Measurements from ENCODE around the gene FNBP1L.
A peak's percentile ranks its signal among the peaks of the same experiment; 100 is the strongest.

The FNBP1L gene

GRCh38 chr1:93447481-93448291 is at the start of gene FNBP1L:
TSS of gene FNBP1L (plus strand) at chr1:93448118. CDS start at chr1:93448282, 164 bp downstream.
- peak; percentile 64 for DNase-seq

DNA sequence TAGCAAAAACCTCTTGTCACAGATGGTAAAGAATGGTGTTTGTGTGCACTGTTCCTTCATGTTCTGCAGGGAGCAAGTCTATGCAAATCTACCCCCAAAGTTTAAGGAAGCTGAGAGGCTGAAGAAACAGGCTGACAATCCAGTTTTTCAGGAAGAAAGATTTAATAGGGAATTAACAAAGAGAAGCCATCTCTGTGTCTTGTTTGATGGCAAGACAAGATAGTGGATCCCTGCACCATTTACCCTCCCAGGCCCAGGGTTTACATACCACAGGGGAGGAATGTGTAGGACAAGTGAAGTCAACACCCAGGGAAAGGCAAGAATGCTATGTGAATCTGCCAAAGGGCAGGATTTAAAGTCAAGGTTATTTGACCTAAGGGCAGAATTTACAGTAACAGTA is 48.1 kb upstream of the FNBP1L start:
- no peak for DNase-seq

DNA sequence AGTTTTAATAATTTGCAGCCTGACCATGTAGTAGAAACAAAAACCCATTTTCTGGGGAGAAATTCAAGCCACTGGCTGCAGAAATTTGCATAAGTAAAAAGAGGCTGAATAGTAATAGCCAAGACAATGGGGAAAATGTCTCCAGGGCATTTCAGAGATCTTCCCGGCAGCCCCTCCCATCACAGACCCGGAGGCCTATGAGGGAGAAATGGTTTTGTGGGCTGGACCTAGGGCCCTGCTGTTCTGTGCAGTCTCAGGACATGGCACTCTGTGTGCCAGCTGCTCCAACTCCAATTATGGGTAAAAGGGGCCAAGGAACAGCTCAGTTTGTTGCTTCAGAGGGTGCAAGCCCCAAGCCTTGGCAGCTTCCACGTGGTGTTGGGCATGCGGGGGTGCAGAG is 39.7 kb upstream of the FNBP1L start:
- DNase-seq = no peak

DNA sequence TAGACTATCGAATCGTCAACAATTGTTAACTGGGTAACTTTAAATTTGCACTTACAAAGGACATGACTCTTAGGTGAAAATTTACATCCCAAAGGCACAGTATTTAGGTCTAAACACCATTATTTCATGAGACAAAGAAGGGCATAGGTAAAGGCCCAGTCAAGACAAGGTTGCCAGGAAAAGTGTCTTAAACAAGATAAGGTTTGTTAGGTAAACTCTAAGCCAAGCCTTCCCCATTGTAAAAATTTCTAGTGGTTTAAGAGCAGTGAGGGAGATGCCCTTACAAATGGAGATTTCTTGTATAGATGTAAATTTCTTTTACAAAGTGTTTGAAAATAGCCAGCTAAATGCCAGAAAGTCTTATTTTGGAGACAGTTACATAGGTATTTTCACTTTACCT is 36.9 kb upstream of the FNBP1L start:
- no peak for DNase-seq

DNA sequence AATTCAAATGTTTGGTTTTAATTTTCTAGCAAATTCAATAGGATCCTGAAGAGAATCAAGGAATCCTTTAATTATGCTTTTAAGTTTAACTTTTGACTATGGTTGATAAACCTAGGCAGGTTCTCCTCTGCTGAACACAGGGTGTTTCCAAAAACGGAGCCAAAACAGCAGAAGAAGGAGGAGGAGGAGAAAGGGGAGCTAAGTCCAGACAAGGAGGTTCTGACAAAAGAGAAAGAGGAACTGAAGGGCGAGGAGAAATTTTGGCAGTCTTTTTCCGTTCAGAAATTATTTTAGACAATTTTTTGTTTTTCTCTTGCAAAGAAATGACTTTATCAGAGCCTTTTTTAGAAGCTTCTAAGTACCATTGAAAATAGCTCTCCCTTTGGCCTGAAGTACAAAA is 33.2 kb upstream of the FNBP1L start:
- DNase-seq = no peak

- no peak for DNase-seq
Observed at GRCh38 chr1:93415296-93415695, 32.6 kb upstream of the FNBP1L start.

GRCh38 chr1:93416183-93416582 is 31.7 kb upstream of the FNBP1L start:
- DNase-seq = no peak

GRCh38 chr1:93419344-93419743 is 28.6 kb upstream of the FNBP1L start:
- no peak for DNase-seq

GRCh38 chr1:93420400-93420799 is 27.5 kb upstream of the FNBP1L start:
- no peak for DNase-seq

GRCh38 chr1:93426181-93426580 is 21.7 kb upstream of the FNBP1L start:
- no peak for DNase-seq

GRCh38 chr1:93427656-93428055 is 20.3 kb upstream of the FNBP1L start:
- no peak for DNase-seq

GRCh38 chr1:93433407-93433961 is 14.4 kb upstream of the FNBP1L start:
- no peak for DNase-seq

GRCh38 chr1:93434088-93434487 is 13.8 kb upstream of the FNBP1L start:
- DNase-seq = no peak

DNA sequence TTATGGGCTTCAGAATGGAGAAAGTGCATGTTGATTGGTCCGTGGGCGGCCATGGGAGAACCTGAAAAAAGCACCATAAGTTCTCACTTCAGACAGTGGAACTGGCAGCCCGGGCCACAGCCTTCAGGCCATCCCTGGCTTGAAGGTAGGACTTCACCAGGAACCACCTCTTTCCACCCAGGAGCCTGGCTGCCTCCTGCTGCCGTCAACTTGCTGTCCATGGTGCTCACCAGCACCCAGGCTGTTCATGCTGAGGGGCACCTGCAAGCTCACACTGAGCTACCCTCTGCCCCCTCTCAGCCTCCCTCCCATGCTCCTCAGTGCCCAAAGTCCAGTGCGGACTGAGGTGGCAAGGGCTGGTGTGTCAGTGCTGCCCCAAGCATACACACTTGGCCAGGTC is 12.9 kb upstream of the FNBP1L start:
- no peak for DNase-seq

DNA sequence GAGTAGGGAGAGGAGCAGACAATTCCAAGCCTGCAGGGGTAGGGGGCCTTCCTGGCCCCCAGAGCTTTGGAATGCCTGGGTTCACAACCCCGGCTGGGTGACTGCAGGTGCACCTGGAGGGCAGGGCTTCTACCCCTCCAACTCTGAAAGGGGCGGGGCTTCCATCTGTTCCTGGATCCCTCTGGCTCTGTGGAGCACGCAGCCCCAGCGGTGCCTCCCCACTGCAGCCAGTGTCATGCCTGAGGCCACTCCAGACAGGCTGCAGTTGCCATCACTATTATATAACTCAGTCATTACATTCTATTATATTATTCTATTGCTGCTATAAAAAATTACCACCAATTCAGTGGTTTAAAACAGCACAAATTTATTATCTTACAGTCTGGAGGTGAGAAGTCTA is 12.5 kb upstream of the FNBP1L start:
- no peak for DNase-seq

DNA sequence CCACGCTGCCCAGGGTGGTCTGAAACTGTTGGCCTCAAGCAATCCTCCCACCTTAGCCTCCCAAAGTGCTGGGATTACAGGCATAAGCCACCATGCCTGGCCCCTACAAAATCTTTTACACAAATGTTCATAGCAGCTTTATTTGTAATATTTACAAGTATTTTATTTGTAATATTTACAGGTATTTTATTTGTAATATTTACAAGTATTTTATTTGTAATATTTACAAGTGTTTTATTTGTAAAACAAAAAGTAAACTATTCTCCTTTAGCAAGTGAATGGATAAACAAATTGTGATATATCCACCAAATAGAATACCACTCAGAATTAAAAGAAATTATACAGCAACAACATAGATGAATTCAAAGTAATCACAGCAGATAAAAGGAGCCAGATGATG is 11.4 kb upstream of the FNBP1L start:
- DNase-seq = no peak

GRCh38 chr1:93437976-93438605 is 9.8 kb upstream of the FNBP1L start:
- no peak for DNase-seq

GRCh38 chr1:93438716-93439115 is 9.2 kb upstream of the FNBP1L start:
- DNase-seq = no peak

GRCh38 chr1:93440272-93440671 is 7.6 kb upstream of the FNBP1L start:
- DNase-seq = no peak

GRCh38 chr1:93440706-93441105 is 7.2 kb upstream of the FNBP1L start:
- DNase-seq = no peak

GRCh38 chr1:93441589-93441988 is 6.3 kb upstream of the FNBP1L start:
- no peak for DNase-seq

GRCh38 chr1:93442008-93442666 is 5.8 kb upstream of the FNBP1L start:
- no peak for DNase-seq

GRCh38 chr1:93442741-93443140 is 5.2 kb upstream of the FNBP1L start:
- DNase-seq = no peak

- no peak for DNase-seq
Observed at GRCh38 chr1:93443454-93443853, 4.5 kb upstream of the FNBP1L start.
